T-helper 1 cell treated with Interleukin-12 subunit alpha and Interleukin-12 subunit beta and Interleukin-4 antibody, amounts not matched to agents 30 μg/mL and 1 μg/mL, for 36 hours (primary cell): Measurements from ENCODE around the gene TAGLN2.

Experiments
- H3K27ac Mint-ChIP-seq: one replicate; pipeline ENCODE4 v1.8.0; 2021; ENCODE audit warnings: mild to moderate bottlenecking, mixed read lengths
- H3K27me3 Mint-ChIP-seq: one replicate; pipeline ENCODE4 v1.8.0; 2021; ENCODE audit warnings: low read depth, mixed read lengths
- H3K36me3 Mint-ChIP-seq: one replicate; pipeline ENCODE4 v1.8.0; 2021; ENCODE audit warnings: low read depth, mixed read lengths
- H3K4me1 Mint-ChIP-seq: one replicate; pipeline ENCODE4 v1.8.0; 2021; ENCODE audit warnings: low read depth, mixed read lengths
- H3K4me3 Mint-ChIP-seq: one replicate; pipeline ENCODE4 v1.8.0; 2021; ENCODE audit warnings: mild to moderate bottlenecking, moderate library complexity, mixed read lengths
- H3K9me3 Mint-ChIP-seq: one replicate; pipeline ENCODE4 v1.8.0; 2021; ENCODE audit warnings: mixed read lengths

TAGLN2 gene

GRCh38 chr1:159896546-159896930 is 28.8 kb downstream of the TAGLN2 start:
- Mint-ChIP-seq H3K27me3 (peaks cover 16% of the 10 kb centered on the region), H3K4me3 (no peak overlapping the region), H3K27ac (no peak overlapping the region), H3K9me3 (no peaks in the 10 kb centered on the region), H3K36me3 (no peaks in the 10 kb centered on the region), H3K4me1 (peaks cover 2% of the 10 kb centered on the region)

GRCh38 chr1:159895836-159896545 is 29.3 kb downstream of the TAGLN2 start:
- Mint-ChIP-seq H3K27ac (no peak overlapping the region), H3K36me3 (no peaks in the 10 kb centered on the region), H3K9me3 (no peaks in the 10 kb centered on the region), H3K27me3 (peaks cover 16% of the 10 kb centered on the region), H3K4me3 (no peak overlapping the region), H3K4me1 (peaks cover 4% of the 10 kb centered on the region)

DNA sequence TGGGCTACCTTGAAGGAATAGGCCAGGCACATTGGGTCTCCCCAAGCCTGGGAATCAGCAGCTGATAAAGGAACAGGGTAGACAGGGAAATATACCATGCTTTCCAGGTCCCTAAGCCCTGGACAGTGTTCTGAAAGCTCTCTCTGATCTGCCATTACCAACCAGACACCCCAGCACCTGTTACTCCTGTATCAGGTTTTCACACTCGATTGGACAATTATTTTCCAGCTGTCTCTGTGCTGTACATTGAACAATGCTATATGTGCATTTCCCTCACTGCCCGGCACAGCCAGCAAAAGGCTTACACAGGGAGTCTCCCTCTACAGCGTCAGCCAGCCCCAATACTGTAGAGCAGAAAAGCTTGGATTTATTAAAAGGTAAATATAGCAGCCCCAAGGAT is 30.0 kb downstream of the TAGLN2 start:
- peaks cover 16% of the 10 kb centered on the region for H3K27me3 Mint-ChIP-seq
- no peak overlapping the region for H3K27ac Mint-ChIP-seq
- no peaks in the 10 kb centered on the region for H3K36me3 Mint-ChIP-seq
- H3K4me3 Mint-ChIP-seq, result no peak overlapping the region
- H3K4me1 Mint-ChIP-seq, result peaks cover 4% of the 10 kb centered on the region
- H3K9me3 Mint-ChIP-seq, result no peaks in the 10 kb centered on the region

- Mint-ChIP-seq H3K36me3 (no peaks in the 10 kb centered on the region), H3K4me3 (no peak overlapping the region), H3K27me3 (peaks cover 20% of the 10 kb centered on the region), H3K4me1 (peaks cover 8% of the 10 kb centered on the region), H3K27ac (no peak overlapping the region), H3K9me3 (no peaks in the 10 kb centered on the region)
These were observed 32.4 kb downstream of the TAGLN2 start for GRCh38 chr1:159892944-159893343.

DNA sequence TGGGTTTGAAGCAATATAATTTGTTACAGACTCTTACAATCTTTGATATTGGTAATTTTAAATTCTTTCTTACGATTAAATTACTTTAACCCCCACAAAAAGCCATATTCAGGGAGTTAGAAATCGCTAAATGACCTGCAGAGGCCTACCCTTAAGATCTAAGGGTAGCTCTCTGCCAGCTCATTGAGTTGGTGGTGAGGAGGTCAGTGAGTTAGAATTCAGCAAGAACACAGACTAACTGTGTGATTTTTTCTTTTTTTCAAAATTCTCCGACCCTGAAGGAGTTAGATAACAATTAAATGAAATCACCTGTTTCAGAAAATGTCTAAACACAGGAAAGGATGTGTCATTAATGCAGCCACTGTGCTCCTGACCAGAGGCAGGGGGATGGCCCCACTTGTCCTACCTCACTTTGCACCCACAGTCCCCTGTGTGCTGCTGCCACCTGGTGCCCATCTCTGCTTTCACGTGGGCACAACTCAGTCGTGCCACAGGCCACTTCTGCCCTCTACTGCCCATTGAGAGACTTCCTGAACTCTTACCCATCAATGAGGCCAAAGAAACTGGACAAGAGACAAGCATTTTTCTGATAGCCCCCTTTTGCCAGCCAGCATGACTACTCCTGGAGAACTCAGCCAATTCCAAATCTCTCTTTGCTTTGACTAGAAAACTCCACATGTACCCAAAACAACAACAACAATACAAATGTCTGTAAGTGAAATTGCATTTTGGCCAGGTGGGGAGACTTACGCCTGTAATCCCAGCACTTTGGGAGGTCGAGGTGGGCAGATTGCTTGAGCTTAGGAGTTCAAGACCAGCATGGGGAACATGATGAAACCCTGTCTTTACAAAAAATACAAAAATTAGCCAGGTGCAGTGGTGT is 33.8 kb downstream of the TAGLN2 start:
- Mint-ChIP-seq H3K27me3 (peaks cover 21% of the 10 kb centered on the region), H3K36me3 (no peaks in the 10 kb centered on the region), H3K27ac (peak overlapping the region; percentile 46), H3K4me1 (peaks cover 8% of the 10 kb centered on the region), H3K4me3 (no peak overlapping the region), H3K9me3 (no peaks in the 10 kb centered on the region)

- H3K4me1 Mint-ChIP-seq, result peaks cover 8% of the 10 kb centered on the region
- no peaks in the 10 kb centered on the region for H3K9me3 Mint-ChIP-seq
- no peak overlapping the region for H3K4me3 Mint-ChIP-seq
- no peak overlapping the region for H3K27ac Mint-ChIP-seq
- peaks cover 19% of the 10 kb centered on the region for H3K27me3 Mint-ChIP-seq
- no peaks in the 10 kb centered on the region for H3K36me3 Mint-ChIP-seq
These were observed 34.9 kb downstream of the TAGLN2 start for GRCh38 chr1:159890390-159890789.

DNA sequence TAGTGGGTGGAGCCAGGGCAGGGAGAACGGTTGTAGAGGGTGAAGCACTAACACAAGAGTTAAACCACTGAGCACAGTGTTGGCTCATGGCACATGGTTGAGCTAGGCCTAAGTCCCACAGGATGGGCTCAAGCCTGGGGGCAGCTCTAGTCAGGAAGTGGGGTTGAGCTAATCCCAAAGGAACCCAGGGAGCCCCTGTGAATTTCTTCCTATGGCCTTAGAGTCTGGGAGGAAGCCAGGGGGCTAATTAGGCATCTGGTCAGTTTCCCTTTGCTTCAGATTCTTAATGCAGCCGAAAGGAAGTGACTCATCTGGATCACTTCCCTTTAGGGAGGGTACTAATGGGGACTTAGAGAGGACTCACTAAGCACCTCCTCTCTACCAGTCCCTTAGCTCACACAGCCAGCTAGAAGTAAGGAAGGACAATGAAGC is 35.5 kb downstream of the TAGLN2 start:
- H3K9me3 Mint-ChIP-seq, result no peaks in the 10 kb centered on the region
- peaks cover 8% of the 10 kb centered on the region for H3K4me1 Mint-ChIP-seq
- H3K27ac Mint-ChIP-seq, result no peak overlapping the region
- H3K4me3 Mint-ChIP-seq, result no peak overlapping the region
- no peaks in the 10 kb centered on the region for H3K36me3 Mint-ChIP-seq
- peaks cover 14% of the 10 kb centered on the region for H3K27me3 Mint-ChIP-seq

DNA sequence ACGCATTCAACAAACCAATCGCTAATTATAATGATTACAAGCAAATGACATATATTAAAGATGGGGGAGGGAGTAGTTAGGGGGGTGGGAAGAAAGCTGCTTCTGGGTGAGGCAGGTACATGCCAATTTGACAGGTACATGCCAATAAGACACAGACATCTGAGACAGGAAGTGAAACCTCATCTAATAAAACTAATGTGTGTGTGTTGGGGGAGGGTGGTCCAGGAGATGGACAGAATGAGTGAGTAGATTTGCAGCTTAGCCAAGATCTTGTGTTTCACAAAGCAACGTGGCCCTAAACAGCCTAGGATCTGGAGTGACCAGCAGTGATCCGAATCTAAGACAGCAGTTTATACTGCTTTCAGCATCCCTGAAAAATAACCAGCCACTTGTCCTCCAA is 36.1 kb downstream of the TAGLN2 start:
- H3K4me1 Mint-ChIP-seq, result peaks cover 8% of the 10 kb centered on the region
- no peak overlapping the region for H3K27ac Mint-ChIP-seq
- H3K4me3 Mint-ChIP-seq, result no peak overlapping the region
- no peaks in the 10 kb centered on the region for H3K9me3 Mint-ChIP-seq
- H3K36me3 Mint-ChIP-seq, result no peaks in the 10 kb centered on the region
- peaks cover 14% of the 10 kb centered on the region for H3K27me3 Mint-ChIP-seq

DNA sequence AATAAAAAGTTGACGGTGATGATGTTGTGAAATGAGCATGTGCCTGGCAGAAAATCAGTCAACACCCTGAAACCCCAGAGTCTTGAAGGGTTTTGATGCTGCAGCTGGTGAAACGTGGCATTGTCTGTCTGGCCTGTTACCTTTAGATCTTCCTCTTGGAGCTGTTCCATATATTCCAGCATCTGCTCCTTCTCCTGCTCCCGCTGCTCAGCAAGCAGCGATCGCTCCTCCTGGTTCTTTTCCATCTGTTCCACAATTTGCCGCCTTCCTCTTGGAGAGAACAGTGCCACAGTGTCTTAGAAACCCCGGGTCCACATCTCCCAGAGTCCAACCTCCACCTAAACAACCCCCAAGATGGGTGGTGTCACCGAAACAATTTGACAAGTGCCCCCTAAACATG is 41.0 kb downstream of the TAGLN2 start:
- Mint-ChIP-seq H3K27me3 (peaks cover 10% of the 10 kb centered on the region), H3K27ac (no peak overlapping the region), H3K4me3 (no peak overlapping the region), H3K9me3 (no peaks in the 10 kb centered on the region), H3K36me3 (no peaks in the 10 kb centered on the region), H3K4me1 (no peaks in the 10 kb centered on the region)

GRCh38 chr1:159883134-159883533 is 42.2 kb downstream of the TAGLN2 start:
- Mint-ChIP-seq H3K9me3 (no peaks in the 10 kb centered on the region), H3K36me3 (no peaks in the 10 kb centered on the region), H3K4me3 (no peak overlapping the region), H3K27me3 (peaks cover 12% of the 10 kb centered on the region), H3K4me1 (no peaks in the 10 kb centered on the region), H3K27ac (no peak overlapping the region)

- no peaks in the 10 kb centered on the region for H3K36me3 Mint-ChIP-seq
- peaks cover 10% of the 10 kb centered on the region for H3K27me3 Mint-ChIP-seq
- H3K27ac Mint-ChIP-seq, result no peak overlapping the region
- H3K4me1 Mint-ChIP-seq, result no peaks in the 10 kb centered on the region
- H3K9me3 Mint-ChIP-seq, result no peaks in the 10 kb centered on the region
- no peak overlapping the region for H3K4me3 Mint-ChIP-seq
These were observed 42.8 kb downstream of the TAGLN2 start for GRCh38 chr1:159882527-159882862.

DNA sequence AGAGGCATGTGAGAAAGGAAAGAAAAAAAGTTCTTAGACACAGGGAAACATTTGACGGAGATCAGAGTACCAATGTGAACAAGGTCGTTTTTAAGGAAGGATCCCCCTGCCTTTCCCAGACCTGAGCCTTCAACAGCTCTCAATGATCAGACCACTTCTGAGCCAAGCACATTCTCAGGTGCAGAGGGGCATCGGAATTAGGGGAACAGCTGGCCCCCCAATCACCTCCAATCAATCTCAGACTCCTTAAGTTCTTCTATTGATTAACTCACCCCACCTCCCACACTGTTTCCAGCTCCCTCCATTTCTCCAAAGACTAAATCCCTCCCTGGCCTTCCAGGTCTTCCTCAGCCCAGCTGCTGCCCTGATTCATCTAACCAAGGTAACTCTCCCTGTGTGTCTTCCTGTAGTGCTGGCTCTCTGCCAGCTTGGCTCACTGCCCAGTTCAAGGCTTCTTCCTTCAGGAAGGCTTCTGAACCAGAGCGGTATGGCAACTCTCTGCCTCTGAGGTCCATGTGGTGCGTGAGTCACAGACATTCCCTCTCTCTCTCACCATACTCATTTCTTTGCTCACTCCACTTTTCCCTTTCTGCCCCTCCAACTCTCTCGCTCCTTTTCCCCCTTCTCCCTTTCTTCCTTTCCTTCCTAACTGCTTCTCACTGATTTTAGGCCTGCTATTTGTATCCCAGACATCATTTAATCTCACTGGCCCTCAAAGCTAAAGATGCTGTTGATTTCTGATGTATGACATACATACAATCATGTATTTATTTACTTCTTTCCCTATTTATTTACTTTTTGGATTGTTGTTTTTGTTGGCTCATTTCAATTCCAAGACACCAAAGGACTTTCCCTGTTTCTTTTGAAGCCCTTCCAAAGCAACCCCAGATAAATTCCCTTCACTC is 43.4 kb downstream of the TAGLN2 start:
- H3K9me3 Mint-ChIP-seq, result no peaks in the 10 kb centered on the region
- H3K27me3 Mint-ChIP-seq, result peaks cover 10% of the 10 kb centered on the region
- H3K4me1 Mint-ChIP-seq, result no peaks in the 10 kb centered on the region
- no peak overlapping the region for H3K4me3 Mint-ChIP-seq
- H3K36me3 Mint-ChIP-seq, result no peaks in the 10 kb centered on the region
- no peak overlapping the region for H3K27ac Mint-ChIP-seq

DNA sequence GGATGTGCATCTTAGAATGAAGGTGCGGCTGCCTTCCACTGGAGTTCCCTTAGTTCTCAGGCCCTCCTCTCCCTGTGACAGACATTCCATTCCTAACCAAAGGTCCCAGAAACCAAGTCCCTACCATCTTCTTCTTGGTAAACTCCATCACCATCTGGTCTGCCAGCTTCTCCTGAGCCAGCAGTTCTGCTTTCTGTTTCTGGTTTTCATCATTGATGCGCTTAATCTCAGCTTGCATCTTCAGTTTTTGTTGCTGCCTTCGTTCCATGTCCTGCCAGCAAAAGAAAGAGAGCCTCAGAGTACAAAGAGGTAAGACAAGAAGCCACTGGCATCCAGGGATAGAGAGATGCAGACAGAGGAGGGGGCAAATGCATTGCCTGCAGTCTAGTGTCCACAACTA is 44.9 kb downstream of the TAGLN2 start:
- H3K27ac Mint-ChIP-seq, result no peak overlapping the region
- H3K36me3 Mint-ChIP-seq, result no peaks in the 10 kb centered on the region
- peaks cover 20% of the 10 kb centered on the region for H3K27me3 Mint-ChIP-seq
- no peaks in the 10 kb centered on the region for H3K9me3 Mint-ChIP-seq
- no peak overlapping the region for H3K4me3 Mint-ChIP-seq
- peaks cover 2% of the 10 kb centered on the region for H3K4me1 Mint-ChIP-seq

GRCh38 chr1:159879977-159880376 is 45.3 kb downstream of the TAGLN2 start:
- no peaks in the 10 kb centered on the region for H3K36me3 Mint-ChIP-seq
- H3K27me3 Mint-ChIP-seq, result peaks cover 21% of the 10 kb centered on the region
- peaks cover 2% of the 10 kb centered on the region for H3K4me1 Mint-ChIP-seq
- H3K27ac Mint-ChIP-seq, result no peak overlapping the region
- no peak overlapping the region for H3K4me3 Mint-ChIP-seq
- no peaks in the 10 kb centered on the region for H3K9me3 Mint-ChIP-seq
